HG03342 (cell line): ENCODE results near the gene PLEKHM2.

ENCODE experiments used
- ATAC-seq: cut with Tn5 transposase; IDR thresholded peaks from one replicate; pipeline ENCODE4 v1.9.1; 2021; ENCODE audit warnings: mild to moderate bottlenecking, moderate library complexity; ENCODE audit not compliant: unreplicated experiment

Gene PLEKHM2

GRCh38 chr1:15722836-15723532, 38.9 kb downstream of the PLEKHM2 start:
- no peak for ATAC-seq

GRCh38 chr1:15723631-15724246, 39.6 kb downstream of the PLEKHM2 start:
- ATAC-seq, result no peak

- no peak for ATAC-seq
Observed at GRCh38 chr1:15724949-15725880, 41.1 kb downstream of the PLEKHM2 start.

GRCh38 chr1:15726508-15726907, 42.4 kb downstream of the PLEKHM2 start:
- no peak for ATAC-seq

- ATAC-seq, result no peak
Observed at GRCh38 chr1:15727021-15727420, 42.9 kb downstream of the PLEKHM2 start.

- ATAC-seq, result no peak
Observed at GRCh38 chr1:15727424-15727823, 43.3 kb downstream of the PLEKHM2 start.

- no peak for ATAC-seq
Observed at GRCh38 chr1:15727866-15728534, 43.9 kb downstream of the PLEKHM2 start.

GRCh38 chr1:15728937-15729657, 45.0 kb downstream of the PLEKHM2 start:
- ATAC-seq, result no peak

- ATAC-seq, result no peak
Observed at GRCh38 chr1:15730423-15730822, 46.3 kb downstream of the PLEKHM2 start.

- no peak for ATAC-seq
Observed at GRCh38 chr1:15730936-15731335, 46.8 kb downstream of the PLEKHM2 start.

GRCh38 chr1:15731735-15732685, 47.9 kb downstream of the PLEKHM2 start:
- no peak for ATAC-seq

- no peak for ATAC-seq
Observed at GRCh38 chr1:15732686-15733081, 48.6 kb downstream of the PLEKHM2 start.

- no peak for ATAC-seq
Observed at GRCh38 chr1:15733218-15733725, 49.2 kb downstream of the PLEKHM2 start.

- ATAC-seq, result no peak
Observed at GRCh38 chr1:15733726-15734226, 49.7 kb downstream of the PLEKHM2 start.

- ATAC-seq, result no peak
Observed at GRCh38 chr1:15734296-15734695, 50.2 kb downstream of the PLEKHM2 start.

- ATAC-seq, result no peak
Observed at GRCh38 chr1:15734901-15735300, 50.8 kb downstream of the PLEKHM2 start.

GRCh38 chr1:15735304-15736037, 51.4 kb downstream of the PLEKHM2 start:
- no peak for ATAC-seq
